GM12872 (cell line): ENCODE results near the gene RBM41.

Source experiments
- CTCF ChIP-seq: IDR thresholded peaks from 3 replicates; pipeline ENCODE4 v1.5.1; 2011; ENCODE audit warnings: low read depth, mild to moderate bottlenecking, low read length, moderate library complexity; ENCODE audit not compliant: insufficient read depth

RBM41 gene

DNA sequence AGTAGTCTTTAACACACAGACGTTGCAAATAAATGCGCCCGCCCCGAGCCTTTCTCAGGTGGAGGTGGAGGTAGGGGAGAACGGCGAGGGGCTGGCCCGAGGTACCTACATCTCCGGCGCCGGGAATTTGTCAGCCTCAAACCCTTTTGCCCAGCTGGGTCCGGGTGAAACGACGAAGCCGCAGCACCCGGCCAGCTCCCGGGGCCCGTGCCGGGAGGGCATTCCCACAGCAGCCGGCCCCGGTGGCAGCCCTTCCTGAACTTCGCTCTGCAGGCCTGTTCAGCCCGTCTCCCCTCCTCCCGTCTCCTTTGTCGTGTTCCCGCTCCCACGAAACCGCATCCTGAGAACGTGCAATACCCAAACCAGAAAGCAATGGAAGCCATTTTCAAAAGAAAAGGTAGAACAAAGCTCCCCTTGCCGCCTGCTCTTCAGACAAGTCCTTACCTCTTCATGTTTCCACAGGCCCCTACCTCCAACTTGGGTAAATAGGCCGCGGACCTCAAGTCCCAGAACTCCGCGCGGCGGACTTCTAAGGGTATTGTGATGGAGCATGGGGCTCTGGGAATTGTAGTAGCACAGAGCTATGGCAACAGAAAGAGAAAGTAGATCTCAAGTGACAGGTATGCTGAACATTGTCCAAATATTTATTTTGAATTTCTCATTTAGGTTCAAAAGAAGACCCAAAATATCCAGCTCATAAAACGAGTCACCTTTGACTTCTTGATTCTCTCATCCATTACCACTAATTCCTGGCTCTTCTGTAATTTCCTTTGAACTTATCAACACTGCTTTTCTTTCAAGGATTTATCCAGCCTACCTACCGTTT is at the start of gene RBM41:
RBM41 (minus strand) TSS at position 501 of the 826 bp plus-strand sequence; CDS start at position 452, 49 bp downstream.
- no peak for TF ChIP-seq CTCF

- no peak for TF ChIP-seq CTCF
These were observed 49.6 kb upstream of the RBM41 start for GRCh38 chrX:107168257-107168656.

DNA sequence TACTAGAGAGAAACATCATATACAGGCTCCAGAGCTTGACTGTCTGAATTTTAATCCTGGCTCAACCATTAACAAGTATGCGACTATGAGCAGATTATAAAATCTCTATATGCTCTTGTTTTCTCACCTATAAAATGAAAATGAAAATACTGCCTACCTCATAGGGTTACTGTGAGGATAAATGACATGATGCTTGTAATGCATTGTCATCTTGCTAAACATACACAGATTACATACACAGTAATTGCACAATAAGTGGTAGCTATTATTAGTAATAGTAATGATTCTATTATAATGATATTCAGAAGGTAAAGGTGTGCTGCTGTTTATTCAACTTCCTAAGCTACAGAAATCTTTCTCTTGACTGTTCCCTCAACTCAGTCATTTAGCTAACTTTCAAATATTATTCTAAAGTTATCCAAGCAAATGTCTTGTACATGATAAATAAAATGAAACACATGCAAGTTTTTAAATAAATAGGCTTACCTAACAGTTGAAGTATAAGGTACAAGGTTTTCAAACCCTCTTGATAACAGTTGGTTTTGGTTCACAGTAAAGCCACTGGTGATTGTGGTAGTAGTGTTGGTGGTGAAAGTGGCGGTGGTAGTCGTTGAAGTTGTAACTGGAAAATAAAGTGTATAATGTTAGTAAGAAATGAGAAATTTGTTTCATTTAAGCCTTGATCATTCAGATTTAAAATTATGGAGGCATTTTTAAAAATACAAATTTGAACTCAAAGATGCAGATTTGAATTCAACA is 48.7 kb upstream of the RBM41 start:
- no peak for TF ChIP-seq CTCF

DNA sequence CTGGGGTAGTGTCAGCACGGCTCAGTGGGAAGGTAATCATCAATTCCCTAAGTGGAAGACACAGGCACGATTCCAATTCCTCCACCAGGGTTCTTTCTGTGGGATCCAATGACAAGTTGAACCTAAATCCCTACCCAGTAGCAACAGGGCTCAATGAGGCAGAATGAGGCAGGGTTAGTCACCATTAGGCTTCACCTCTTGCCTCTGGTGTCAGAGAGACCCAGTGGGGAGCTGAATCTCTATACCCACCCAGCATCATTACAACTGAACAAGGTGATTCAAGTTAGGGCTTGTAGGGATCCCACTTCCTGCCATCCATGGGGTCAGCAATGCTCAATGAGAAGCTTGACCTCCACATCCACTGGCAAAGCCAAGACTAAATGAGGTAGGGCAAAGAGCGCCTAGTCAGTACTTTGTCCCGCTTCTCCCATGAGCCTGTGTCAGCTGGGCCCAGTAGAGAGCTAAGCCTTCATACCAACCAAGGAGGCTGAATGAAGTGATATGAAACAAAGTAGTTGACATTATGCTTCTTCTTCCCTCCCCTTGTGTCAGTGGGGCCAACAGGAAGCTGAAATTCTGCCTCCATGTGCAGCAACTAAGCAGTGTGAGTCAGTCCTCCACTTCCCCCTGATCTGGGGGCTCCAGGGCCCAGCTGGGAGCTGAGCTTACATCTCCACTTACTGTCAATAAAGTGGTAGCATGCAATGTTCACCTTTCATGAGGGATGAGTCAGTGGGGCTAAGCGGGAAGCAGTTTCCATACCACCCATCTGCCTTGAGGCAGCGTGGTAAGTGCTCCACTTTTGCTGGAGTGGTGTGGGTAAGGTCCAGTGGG is 36.4 kb upstream of the RBM41 start:
- no peak for TF ChIP-seq CTCF

DNA sequence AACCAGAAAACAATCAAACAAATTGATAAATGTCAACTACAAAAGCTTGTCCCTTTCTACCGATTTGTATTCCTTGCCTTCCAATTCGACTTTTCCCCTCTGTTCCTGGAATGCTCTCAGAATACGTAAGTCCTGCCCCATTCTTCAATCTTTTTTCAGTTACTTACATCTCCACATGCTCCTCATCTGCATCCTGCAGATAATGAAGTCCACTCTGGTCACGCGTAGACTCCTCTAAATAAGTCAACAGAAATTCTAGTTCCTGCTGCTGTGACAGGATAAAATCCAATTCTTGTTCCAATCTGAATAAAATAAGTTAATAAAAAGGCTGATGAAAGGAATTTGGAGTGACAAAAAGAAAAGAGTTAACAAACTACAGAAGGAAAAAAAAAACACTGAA is 34.4 kb upstream of the RBM41 start:
- TF ChIP-seq CTCF: no peak

GRCh38 chrX:107146670-107147069 is 28.0 kb upstream of the RBM41 start:
- no peak for TF ChIP-seq CTCF

- TF ChIP-seq CTCF: no peak
These were observed 17.3 kb upstream of the RBM41 start for GRCh38 chrX:107135965-107136307.
